Upper lobe of right lung (tissue), 1 donor: ENCODE measurements around the gene ADGRL3. TPM values are rescaled to one million over a fixed set of nuclear protein-coding genes. Genes with fewer than 3 reads are reported as not detected.

Experiments
- ATAC-seq: fragments of 200-7000 bp; cut with Tn5 transposase; one replicate; pipeline ENCODE4 v1.9.1; 2020; ENCODE audit warnings: mild to moderate bottlenecking, moderate library complexity
- DNase-seq: peaks from one replicate; pipeline ENCODE4 v3.0.0-alpha.2; 2020
- H3K27ac ChIP-seq: fragments of 200-600 bp; one replicate; pipeline ENCODE4 v1.8.0; 2022
- H3K27me3 ChIP-seq: fragments of 200-600 bp; one replicate; pipeline ENCODE4 v1.8.0; 2022; ENCODE audit warnings: mild to moderate bottlenecking
- H3K36me3 ChIP-seq: fragments of 200-600 bp; one replicate; pipeline ENCODE4 v1.8.0; 2022
- H3K4me1 ChIP-seq: fragments of 200-600 bp; one replicate; pipeline ENCODE4 v1.8.0; 2022
- H3K4me3 ChIP-seq: fragments of 200-600 bp; one replicate; pipeline ENCODE4 v1.8.0; 2022; ENCODE audit warnings: mild to moderate bottlenecking
- H3K9me3 ChIP-seq: fragments of 200-600 bp; one replicate; pipeline ENCODE4 v1.8.0; 2022
- intact Hi-C: fragments of 100-400 bp; cut with DNase I; formaldehyde crosslinking; loops from one replicate; pipeline ENCODE4 v1.11.0; 2022
- total RNA-seq: library from RNA; stranded (reverse); fragmentation: NEBNext Ultra II Directional; extraction: Animal tissue kit (Norgen Biotek cat#: 25700); gene quantifications from one replicate; pipeline ENCODE4 v1.2.1, GENCODE V29; 2021
- TF ChIP-seq, protein P1 (sequence below): fragments of 200-600 bp; IDR thresholded peaks from one replicate; pipeline ENCODE4 v1.8.0; 2022; ENCODE audit warnings: antibody characterized with exemption
- donor health status: DM: no; HTN: yes; CAD: no; lungs with severe emphysema.

Gene ADGRL3
- total RNA-seq, 1 donor from 2014 or later, result 4.0 TPM

DNA sequence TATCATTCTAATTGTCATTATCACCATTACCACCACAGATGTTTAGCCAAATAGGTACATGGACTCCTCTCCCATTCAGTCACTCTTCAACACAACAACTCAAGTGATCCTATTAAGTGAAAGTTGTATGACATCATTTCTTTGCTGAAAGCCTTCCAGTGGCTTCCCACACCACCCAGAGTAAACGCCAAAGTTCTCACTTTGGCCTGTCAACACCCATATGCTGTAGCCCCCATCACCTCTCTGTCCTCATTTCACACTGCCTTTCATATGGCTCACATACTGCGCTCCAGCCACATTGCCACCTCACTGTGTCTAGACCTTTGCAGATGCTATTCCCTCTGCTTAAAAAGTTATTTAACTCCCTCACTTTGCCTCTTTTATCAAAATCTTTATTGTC is 682.3 kb downstream of the ADGRL3 start:
- no peaks in the 10 kb centered on the region for H3K36me3 ChIP-seq

DNA sequence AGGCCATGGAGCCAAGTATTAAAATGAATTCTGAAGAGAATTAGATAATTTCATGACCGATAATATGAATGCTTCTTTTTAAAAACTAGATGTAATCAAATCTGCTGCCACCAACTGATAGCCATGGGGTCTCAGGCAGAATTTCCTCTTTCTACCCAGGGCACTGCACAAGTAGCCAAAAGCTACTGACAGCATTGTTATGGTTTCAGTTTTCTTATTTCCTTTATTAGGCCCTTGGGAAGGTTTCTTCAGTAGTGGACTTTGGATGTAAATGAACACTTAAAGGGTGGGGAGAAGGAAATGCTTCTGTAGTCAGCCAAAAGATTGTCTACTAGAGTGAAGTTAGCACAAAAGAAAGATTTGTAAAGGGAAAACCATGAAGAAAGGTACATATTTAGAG is 686.0 kb downstream of the ADGRL3 start:
- Histone ChIP-seq H3K27me3 (no peaks in the 10 kb centered on the region), H3K9me3 (no peaks in the 10 kb centered on the region), H3K27ac (no peak overlapping the region), H3K36me3 (no peaks in the 10 kb centered on the region), H3K4me3 (no peak overlapping the region), H3K4me1 (no peaks in the 10 kb centered on the region)
- ATAC-seq (no peak), DNase-seq (no peak)
- intact Hi-C loops, result no loop called here
- TF ChIP-seq, protein P1, sequence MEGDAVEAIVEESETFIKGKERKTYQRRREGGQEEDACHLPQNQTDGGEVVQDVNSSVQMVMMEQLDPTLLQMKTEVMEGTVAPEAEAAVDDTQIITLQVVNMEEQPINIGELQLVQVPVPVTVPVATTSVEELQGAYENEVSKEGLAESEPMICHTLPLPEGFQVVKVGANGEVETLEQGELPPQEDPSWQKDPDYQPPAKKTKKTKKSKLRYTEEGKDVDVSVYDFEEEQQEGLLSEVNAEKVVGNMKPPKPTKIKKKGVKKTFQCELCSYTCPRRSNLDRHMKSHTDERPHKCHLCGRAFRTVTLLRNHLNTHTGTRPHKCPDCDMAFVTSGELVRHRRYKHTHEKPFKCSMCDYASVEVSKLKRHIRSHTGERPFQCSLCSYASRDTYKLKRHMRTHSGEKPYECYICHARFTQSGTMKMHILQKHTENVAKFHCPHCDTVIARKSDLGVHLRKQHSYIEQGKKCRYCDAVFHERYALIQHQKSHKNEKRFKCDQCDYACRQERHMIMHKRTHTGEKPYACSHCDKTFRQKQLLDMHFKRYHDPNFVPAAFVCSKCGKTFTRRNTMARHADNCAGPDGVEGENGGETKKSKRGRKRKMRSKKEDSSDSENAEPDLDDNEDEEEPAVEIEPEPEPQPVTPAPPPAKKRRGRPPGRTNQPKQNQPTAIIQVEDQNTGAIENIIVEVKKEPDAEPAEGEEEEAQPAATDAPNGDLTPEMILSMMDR, result no peak

More for the DNA sequence above, 682.3 kb downstream of the ADGRL3 start:
- intact Hi-C loops, result no loop called here
- TF ChIP-seq, protein P1, result no peak
- Histone ChIP-seq H3K4me1 (no peaks in the 10 kb centered on the region), H3K27ac (no peak overlapping the region), H3K27me3 (no peaks in the 10 kb centered on the region), H3K4me3 (no peak overlapping the region), H3K9me3 (no peaks in the 10 kb centered on the region)
- ATAC-seq (no peak), DNase-seq (no peak)

DNA sequence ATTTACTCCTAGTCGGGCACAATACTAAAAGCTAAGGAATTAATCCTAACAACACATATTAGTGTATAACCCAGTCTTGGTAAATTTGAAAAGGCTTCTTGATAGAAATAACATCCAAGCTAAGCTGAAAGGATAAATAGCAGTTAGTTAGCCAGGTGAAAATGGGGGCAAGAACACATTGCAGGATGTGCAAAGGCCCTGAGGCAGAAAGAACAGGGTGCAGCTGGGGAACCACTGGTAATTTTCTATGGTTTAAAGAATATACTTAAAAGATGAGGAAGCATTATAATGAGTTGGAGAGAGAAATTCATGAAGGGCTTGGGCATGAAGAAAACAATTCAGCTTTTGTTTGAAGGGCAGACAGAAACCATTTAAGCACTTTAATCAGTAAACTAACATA is 689.0 kb downstream of the ADGRL3 start:
- intact Hi-C loops, result no loop called here
- no peaks in the 10 kb centered on the region for H3K27me3 ChIP-seq

DNA sequence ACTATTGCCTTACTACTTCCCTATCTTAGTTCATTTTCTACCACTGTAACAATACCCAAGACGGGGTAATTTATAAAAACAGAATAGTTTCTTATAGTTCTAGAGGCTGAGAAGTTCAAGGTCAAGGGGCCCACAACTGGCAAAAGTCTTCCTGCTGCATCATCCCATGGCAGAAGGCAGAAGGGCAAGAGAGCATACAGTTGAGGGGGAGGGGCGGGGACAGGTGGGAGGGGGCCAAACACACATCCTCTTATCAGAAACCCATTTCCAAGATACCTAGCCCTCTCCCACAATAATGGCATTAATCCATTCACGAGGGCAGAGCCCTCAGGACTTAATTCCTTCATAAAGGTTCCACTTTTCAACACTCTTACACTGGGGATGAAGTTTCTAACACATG is 690.2 kb downstream of the ADGRL3 start:
- Histone ChIP-seq H3K36me3 (no peaks in the 10 kb centered on the region), H3K27me3 (no peaks in the 10 kb centered on the region), H3K4me1 (no peaks in the 10 kb centered on the region), H3K4me3 (no peak overlapping the region), H3K9me3 (no peaks in the 10 kb centered on the region), H3K27ac (no peak overlapping the region)
- no peak for ATAC-seq
- intact Hi-C loops, result no loop called here
- no peak for DNase-seq
- TF ChIP-seq, protein P1, result no peak

More for the DNA sequence above, 689.0 kb downstream of the ADGRL3 start:
- no peak overlapping the region for H3K4me3 ChIP-seq
- DNase-seq (no peak), ATAC-seq (no peak)
- H3K27ac ChIP-seq, result no peak overlapping the region
- no peaks in the 10 kb centered on the region for H3K36me3 ChIP-seq
- TF ChIP-seq, protein P1, result no peak
- no peaks in the 10 kb centered on the region for H3K9me3 ChIP-seq
- no peaks in the 10 kb centered on the region for H3K4me1 ChIP-seq

DNA sequence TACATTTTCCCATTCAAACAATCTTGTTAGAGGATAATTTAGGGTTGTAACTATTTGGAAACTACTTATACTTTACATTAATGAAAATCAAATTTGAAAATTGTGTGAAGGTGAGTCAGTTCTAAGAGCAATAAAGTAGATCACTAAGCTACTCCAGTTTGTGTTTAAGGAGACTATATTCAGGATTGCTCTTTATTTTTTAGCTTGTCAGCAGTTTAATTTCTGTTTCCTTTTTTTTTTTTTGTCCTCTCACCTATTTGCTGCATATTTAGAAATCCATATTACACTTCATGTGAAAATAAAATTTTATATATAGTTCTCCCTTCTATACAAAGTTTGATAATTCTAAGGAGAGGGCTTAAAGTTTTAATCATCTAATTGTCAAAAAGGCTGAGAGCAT is 691.8 kb downstream of the ADGRL3 start:
- Histone ChIP-seq H3K36me3 (no peaks in the 10 kb centered on the region), H3K4me3 (no peak overlapping the region), H3K9me3 (no peaks in the 10 kb centered on the region), H3K4me1 (no peaks in the 10 kb centered on the region), H3K27me3 (no peaks in the 10 kb centered on the region), H3K27ac (no peak overlapping the region)
- no peak for DNase-seq
- no peak for ATAC-seq
- TF ChIP-seq, protein P1, result no peak
- intact Hi-C loops, result no loop called here

DNA sequence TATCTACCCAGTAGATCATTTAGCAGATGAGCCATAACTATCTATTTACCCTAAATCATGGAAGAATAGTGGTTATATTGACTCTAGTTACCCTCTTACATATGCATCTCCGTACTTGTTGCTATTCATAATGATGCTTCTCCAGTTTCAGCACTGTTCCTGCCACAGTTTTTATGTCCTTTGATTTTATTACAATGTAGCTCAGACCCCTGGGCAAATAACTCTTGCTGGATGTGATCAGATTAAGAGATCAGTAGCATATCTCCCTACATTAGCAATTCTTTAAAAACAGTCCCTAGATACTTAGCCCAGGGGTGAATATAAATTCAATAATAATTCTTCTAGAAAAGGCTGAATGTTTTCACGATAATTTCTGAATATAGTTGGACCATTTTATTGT is 696.5 kb downstream of the ADGRL3 start:
- H3K27ac ChIP-seq, result no peak overlapping the region
- no peak for ATAC-seq
- H3K9me3 ChIP-seq, result no peaks in the 10 kb centered on the region
- no peaks in the 10 kb centered on the region for H3K36me3 ChIP-seq
- H3K4me3 ChIP-seq, result no peak overlapping the region
- intact Hi-C loops, result no loop called here
- no peak for DNase-seq
- no peaks in the 10 kb centered on the region for H3K27me3 ChIP-seq
- no peaks in the 10 kb centered on the region for H3K4me1 ChIP-seq
- TF ChIP-seq, protein P1, result no peak
